Caki2 (cell line): ENCODE data around the gene FARS2. TPM values are rescaled to one million over a fixed set of nuclear protein-coding genes. Genes with fewer than 3 reads are reported as not detected.

ENCODE experiments used
- DNase-seq: peaks from one replicate; pipeline ENCODE4 v3.0.0-alpha.2; 2015; ENCODE audit warnings: low read depth
- in situ Hi-C: cut with HindIII; loops from 2 replicates; pipeline ENCODE4 v1.10.0; 2016; ENCODE audit warnings: low sequenced_read_pairs, low pct_unique_long_range_greater_than_20kb, mixed read lengths
- total RNA-seq: library from RNA; depleted of rRNA; stranded (reverse); fragments of >200 nt; shearing (Covaris generic); gene quantifications from 2 replicates; pipeline ENCODE4 v1.2.3, GENCODE V29; 2014; ENCODE audit warnings: low replicate concordance

FARS2 gene
- total RNA-seq, 1 experiment from 2014 or later, result 21.0 TPM

DNA sequence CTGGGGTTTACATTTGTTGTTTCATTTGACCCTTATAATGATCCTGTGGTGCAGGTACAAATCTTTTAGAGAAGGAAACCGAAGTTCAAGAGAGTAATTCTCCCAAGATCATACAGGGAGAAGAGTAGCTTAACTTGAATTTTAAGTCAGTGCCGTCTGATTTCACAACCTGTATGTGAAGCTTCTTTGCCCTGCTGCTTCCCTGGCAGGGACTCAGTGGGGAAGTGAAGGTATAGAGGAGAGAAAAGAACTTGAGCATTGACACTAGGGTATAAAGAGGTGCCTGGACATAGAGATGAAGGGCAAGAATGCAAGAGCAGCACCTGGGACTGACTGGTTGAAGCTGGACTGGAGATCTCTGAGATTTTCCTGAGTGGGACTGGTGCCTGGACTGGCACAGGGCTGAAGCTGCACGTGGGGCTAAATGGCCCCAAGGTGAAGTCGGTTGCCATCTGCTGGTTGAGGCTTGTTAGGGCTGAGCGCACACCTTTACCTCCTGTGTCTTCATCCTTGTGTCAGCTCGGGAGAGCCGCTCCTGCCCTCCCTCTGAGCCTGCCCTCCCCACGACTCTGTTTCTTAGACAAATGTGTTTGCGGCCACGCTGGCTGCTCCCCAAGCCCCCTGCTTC is 41.8 kb downstream of the FARS2 start:
- in situ Hi-C loops, result no loop called here
- DNase-seq, result peak; percentile 31

DNA sequence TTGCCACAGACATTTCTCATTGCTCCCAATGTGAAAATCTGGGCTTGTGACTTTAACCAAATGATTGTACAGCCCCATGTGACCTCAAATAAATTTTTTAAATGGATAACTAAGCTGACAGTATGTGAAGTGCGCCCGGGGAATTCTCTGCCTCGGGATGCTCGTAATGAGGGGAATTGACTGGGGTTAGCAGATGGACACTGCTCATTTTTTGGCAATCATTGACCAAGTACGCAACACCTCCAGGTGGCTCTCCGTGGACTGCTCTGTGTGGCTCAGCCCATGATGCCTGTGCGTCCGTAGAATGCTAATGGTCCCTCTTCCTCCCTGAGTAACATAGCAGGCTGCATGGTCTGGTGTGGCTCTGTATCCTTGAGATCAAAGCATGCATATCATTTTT is 42.4 kb downstream of the FARS2 start:
- DNase-seq, result no peak

DNA sequence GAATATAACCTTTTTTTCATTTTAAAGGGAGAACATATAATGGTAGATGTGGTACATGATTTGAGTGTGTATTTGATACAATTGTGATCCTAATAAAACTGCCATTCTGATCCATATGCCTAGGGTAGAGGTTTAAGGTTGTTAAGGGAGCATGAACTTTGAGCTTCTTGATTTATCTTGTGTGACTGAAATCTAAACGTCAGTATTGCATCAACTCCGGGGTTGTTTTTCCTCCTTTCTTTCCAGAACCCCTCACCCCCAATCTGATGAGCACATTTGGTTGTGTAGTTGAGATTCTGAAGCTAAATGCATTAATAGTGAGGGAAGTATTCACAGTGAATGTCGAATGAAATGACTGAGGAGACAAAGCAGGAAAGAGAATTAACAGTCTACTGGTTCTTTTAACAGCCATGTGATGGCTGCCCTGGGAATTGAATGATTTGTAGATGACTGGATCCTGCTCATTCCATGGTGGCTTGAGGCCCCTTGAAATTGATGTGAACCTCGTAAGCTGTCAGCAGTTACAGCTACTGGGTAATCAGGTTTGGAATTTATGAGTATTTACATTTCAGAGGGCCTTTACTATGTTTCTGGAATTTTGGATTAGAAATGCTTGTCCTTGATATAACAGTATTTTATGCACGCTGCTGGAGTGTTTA is 44.8 kb downstream of the FARS2 start:
- DNase-seq, result no peak
- in situ Hi-C loops, result no loop called here

More for the DNA sequence above, 42.4 kb downstream of the FARS2 start:
- in situ Hi-C loops, result no loop called here

DNA sequence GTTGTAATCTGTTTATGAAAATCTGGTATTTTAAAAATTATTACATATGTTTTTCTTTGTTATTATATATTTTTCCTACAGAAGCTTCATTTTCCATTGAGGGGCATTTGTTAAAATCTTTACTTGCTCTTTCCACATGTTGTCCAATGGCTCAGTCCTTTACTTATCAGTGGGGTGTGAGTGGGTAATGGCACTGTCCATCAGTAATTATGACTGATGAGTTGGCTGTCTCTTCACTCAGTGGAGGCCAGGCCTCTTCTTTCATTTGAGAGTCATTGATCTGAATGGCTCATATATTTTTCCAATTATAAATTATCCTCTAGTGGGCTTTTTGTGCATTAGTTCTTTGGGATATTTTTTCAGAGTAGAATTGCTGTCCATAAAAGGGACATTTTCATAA is 45.7 kb downstream of the FARS2 start:
- DNase-seq, result no peak
- in situ Hi-C loops, result no loop called here

DNA sequence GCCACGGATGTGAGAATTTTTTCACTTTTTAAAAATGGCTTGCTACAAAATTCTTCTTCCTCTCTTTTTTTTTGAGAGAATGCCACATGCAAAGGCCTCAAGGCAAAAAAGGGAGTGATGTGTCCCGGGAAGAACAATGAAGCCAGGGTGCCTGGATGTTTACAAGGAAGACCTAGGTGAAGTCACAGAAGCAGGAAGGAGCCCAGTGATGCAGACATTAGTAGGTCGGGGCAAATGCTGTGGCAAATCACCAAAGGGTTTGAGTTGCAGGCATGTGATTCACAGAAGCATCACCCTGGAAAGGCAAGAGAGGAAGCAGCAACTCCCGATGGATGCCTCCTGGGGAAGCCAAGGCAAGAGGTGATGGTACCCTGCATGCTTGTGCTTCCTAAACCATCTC is 46.8 kb downstream of the FARS2 start:
- DNase-seq, result no peak
- in situ Hi-C loops, result no loop called here

DNA sequence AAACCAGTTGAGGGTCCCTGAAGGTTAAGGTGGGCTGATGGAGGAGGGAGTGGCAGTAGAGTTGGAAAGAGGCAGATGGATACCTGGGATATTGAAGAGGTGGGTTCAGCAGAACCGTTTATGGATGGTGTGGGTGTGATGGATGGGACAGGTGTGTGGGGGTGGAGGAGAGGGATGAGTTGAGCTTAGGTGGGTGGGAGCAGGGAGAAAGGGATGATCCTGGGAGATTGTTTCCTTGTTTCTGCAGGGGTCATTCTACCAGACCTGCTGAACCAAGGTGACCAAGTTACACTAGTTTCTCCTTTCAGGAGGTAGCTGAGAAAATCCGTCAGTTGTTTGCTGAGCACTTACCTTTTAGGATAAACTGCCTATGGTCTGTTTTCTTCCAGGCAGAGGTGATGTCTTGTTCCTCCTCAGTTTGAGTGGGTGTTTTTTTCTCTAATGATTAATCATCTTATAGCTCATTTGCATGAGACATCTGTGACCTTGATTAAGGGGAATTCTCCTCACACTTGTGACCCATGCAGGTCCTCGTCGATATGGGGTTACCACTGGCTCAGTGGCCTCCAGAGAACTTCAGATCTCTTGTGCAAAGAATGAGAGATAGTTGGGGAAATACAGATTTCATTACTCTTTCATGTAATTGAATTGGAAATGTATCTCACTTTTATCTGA is 53.0 kb downstream of the FARS2 start:
- in situ Hi-C loops, result no loop called here

DNA sequence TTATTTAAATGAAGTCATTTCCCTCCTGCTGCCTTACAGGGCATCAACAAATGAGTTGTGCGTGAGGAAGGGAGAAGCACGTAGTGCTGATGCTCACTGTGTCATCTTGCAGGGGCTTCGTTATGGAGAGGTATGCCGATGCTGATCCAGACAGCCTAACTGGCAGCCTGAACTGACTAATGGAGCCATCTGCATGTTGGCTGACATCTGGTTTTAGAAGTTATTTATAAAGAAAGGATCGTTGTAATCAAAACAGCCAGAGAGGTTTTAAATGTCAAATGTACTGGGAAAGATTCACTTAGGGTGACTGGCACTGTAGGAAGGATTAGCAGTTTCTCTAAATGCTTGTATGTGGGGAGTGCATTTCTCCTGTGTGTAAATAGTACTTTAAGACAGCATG is 54.6 kb downstream of the FARS2 start:
- DNase-seq, result no peak
- in situ Hi-C loops, result no loop called here

More for the DNA sequence above, 53.0 kb downstream of the FARS2 start:
- DNase-seq, result no peak

DNA sequence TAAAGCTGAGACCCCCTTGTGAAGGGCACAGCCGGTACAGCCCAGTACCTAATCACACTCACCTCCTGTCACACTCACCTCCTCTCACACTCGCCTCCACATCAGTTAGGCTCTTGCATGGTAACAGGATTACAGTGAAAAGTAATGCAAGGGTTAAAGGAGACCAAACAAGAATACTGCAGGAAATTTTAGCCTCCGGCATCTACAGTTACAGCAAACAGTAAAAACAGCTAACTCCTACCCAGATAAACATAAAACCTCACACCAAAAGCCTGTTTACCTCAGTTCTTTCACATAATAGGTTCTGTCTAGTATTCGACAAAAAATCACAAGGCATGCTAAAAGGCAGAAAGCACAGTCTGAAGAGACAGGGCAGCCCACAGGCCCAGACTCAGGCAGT is 55.6 kb downstream of the FARS2 start:
- in situ Hi-C loops, result no loop called here
- DNase-seq, result no peak

DNA sequence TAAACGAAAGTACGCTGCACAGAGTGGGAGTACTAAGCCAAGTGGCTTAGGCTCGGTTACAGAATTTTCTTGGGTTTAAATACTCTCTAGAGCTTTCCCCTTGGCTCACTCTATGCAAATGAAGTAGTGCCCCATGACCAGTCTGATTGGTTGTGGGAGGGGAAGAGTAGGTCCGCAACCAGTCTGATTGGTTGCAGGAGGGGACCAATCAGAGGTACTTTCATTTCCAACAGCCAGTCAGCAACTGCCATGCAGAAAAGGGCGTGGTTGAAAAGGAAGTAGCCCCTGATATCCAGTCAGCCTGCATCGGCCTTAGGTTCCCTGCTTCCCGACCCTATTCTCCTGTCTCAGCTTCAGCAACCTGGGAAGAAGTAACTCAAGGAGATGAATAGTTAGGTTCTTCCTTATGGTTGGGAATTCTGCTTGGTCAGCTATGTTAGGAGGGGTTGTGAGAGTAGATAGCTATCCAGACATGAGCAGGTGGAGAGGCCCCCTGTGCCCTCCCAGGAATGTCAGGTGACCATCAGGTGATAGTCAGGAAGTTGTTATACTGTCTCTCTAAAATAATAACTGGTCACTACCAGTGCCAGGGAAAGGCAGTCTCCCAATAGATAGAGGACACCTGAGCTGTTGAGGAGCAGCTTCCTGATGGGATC is 57.4 kb downstream of the FARS2 start:
- peak; percentile 21 for DNase-seq
- in situ Hi-C loops, result no loop called here

DNA sequence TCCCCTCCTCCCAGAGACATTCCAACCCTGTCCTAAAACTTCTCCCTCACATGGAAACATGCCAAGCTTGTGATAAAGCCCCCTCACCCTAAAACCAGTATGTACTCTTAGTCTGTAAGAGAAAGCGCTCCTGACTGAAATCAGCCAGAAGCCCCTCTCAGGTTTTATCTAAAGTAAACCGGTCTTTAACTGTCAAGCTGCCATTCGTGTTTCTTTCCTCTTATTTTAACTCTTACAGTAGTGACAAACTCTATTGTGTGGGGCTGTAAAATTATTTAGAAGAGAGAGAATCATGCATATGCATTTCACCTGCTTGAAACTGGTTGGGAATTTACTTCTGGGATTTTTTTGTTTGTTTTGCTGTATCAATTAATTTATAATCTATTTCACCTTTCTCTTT is 62.7 kb downstream of the FARS2 start:
- in situ Hi-C loops, result no loop called here
- DNase-seq, result no peak

DNA sequence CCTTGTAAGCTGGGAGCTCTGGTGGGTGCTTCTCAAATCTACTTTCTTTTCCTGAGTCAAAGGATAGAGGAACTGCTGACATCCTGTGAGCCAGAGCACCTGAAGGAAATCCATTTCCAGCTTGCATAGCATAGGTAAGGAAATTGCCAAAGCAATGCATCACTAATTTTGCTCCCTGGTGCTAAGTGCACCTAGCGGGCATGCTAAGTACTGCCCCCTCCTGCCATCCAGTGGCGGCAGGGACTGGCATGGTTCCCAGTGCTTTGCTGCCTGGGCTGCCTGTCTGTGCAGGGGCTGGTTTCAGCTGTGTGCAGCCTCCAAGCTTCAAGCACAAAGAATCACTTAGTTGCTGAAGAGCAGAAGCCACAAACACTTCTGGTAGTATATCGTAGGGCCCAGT is 63.9 kb downstream of the FARS2 start:
- DNase-seq, result no peak
- in situ Hi-C loops, result no loop called here

DNA sequence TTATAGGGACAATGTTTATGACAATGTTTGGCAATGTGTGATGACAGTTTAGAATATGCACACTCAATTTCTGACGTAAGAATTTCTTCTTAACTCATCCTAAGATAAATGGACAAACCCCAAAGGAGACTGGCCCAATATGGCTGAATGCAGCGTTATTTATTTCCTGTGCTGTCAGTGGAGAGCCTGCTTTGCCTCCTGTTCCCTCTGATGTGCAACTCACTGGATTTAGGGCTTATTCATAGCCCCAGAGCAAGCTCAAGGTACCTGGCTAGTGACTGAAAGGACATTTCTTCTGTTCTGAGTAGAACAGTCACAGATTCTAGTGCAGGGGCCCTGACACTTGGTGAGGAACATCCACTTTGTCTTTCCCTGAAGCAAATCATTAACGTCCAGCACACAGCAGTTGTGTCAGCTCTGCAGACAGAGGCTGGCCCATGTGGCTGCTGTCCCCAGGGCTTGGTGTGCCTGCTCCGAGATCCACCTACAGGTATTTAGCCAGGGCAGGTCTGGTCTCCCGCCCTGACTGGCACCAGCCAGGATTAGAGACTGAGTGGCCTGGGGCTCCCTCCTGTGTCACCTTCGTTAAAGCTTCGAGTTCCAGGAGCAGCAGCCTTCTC is 64.8 kb downstream of the FARS2 start:
- DNase-seq, result no peak
- in situ Hi-C loops, result no loop called here

DNA sequence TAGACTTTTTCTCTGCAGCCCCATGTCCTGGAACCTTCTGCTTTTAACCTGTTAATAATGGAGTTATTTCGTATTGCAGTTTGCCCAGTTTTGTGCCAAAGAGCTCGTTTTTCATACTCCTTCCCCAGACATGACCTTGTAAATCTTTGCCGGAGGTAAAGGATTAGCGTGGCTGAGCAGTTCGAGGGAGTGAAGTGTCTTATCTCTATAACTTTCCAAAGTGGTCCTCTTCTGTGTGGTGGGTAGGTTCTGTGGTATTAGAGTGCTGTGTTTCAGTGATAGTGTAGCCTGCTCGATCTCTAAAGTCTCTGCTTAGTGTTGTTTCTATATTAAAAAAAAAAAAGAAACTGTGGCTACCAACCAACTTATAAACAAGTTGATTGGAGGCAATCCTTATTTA is 67.5 kb downstream of the FARS2 start:
- in situ Hi-C loops, result no loop called here
- DNase-seq, result no peak

DNA sequence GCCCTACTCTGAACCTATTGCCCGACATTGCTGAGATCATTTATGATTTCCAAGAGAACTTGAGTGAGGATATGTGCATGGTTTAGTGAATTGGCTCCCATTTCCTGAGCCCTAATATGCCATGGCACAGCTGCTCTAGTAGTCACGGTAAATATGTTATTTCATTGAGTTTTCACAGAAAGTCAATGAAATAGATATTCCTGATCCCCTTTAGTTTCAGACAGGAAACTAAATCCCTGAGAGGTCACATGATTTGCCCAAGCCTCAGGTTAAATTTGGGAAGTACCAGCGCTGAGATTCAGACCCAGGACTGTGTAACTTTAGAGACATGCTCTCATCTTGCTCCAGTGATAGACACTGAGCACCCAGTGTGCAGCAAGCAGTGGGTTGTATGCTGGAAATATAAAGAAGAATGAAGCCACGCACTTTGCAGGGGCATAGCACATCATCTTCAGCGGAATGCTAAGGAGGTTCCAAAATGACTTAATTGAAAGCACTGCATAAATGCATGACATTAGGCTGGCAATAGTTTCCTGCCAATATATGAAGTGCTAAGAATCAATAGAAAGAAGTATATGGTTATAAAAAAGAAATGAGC is 70.6 kb downstream of the FARS2 start:
- in situ Hi-C loops, result no loop called here
- no peak for DNase-seq

DNA sequence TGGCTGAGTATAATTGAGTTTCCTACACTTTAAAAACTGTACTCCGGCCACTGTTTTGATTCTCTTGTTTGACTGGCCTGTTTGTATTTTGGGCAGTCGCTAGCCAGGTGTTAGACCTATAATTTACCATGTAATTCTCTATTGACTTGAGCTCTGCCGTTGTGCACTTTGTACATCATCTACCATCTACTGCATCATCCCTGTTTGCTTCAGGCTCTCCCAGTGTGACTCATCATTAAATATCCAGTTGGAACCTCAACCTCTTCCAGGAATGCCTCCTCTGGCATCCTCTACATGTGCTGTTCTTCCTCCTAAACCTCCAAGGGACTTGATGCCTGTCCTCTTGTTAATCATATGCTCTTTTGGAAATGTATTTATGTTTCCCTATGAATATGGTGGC is 72.3 kb downstream of the FARS2 start:
- in situ Hi-C loops, result no loop called here
- no peak for DNase-seq

DNA sequence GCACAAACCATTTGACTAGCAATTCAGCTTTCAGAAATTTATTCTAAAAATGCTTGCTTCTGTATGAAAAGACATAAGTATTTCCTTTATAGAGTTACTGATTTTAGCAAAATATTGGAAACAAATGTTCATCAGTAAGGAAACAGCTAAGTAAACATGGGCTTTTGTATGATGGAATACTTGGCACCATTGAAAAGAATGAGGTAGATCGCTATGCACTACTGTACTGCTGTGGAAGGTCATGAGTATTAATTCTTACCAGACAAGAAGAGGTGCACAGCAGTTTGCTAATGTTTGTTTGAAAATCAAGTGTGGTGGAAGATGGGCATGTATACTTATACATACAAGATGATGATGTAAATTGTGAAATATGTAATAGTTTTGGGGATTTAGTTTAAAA is 73.0 kb downstream of the FARS2 start:
- no peak for DNase-seq
- in situ Hi-C loops, result no loop called here

DNA sequence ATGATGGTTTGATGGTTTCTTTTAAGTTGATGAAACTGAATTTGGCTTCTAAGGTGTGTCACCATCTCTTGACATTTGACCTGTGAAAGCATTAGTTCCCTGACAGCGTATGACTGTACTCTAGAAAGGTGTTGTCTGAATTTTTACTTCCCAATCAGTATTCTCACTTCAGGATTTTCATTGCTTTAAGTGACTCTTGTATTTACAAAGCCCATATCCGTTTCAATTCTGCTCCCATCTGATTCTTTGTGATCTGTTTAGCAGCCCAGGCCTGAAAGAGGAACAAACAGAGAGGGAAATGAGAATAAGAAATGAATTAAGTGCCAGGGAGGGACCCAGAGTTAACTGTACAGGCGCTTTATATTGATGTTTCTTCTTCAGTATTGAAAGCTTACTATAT is 73.7 kb downstream of the FARS2 start:
- in situ Hi-C loops, result no loop called here
- no peak for DNase-seq

DNA sequence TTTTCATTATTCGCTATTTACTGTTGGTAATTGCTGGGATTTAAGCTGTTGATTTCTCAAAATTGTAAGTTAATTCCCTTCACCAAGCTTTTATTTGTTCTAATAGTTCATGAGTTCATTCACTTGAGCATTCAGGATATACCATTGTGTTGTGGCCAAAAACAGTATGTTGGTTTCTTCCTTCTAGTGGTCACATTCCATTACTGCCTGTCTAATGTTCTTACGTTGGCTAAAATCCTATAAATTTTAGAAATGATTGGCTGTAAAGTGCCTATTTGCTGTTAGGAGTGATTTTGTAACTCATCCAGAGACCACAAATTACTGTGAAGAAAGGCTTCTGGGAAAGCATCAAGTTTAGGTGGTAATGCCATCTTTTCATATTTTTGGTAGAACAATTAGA is 76.3 kb downstream of the FARS2 start:
- no peak for DNase-seq
- in situ Hi-C loops, result no loop called here
